SH-SY5Y (cell line): ENCODE data around the gene BIRC7.

Experiments
- GATA2 ChIP-seq: IDR thresholded peaks from 2 replicates; pipeline ENCODE4 v1.6.1; 2011; ENCODE audit warnings: mild to moderate bottlenecking, low read depth, low read length
- GATA3 ChIP-seq: IDR thresholded peaks from 2 replicates; pipeline ENCODE4 v1.6.1; 2011; ENCODE audit warnings: low read depth, mild to moderate bottlenecking, low read length, moderate library complexity

DNA sequence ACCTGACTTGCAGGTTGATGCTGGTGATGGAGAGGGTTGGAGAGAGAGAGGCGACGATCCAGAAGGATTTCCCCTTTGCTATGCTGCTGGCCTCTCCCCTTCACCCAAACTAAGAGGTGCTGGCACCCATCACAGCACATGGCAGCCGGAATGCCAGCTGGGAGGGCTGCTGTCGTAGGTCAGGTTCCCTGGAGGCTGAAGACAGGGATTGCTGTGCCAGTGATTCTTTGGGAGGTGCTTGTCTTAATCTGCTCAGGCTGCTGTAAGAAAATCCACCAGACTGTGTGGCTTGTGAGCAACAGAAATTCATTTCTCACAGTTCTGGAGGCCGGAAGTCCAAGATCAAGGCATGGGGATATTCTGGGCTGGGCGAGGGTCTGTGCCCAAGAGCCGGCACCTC, 32.6 kb downstream of the BIRC7 start:
- TF ChIP-seq GATA2 (no peak), GATA3 (no peak)
